HG02610 (cell line): Measurements from ENCODE around the gene CD164L2.
A peak's percentile ranks its signal among the peaks of the same experiment; 100 is the strongest.

Experiments used
- ATAC-seq: cut with Tn5 transposase; IDR thresholded peaks from one replicate; pipeline ENCODE4 v1.9.1; 2021; ENCODE audit warnings: mild to moderate bottlenecking, moderate library complexity; ENCODE audit not compliant: unreplicated experiment

Gene CD164L2

DNA sequence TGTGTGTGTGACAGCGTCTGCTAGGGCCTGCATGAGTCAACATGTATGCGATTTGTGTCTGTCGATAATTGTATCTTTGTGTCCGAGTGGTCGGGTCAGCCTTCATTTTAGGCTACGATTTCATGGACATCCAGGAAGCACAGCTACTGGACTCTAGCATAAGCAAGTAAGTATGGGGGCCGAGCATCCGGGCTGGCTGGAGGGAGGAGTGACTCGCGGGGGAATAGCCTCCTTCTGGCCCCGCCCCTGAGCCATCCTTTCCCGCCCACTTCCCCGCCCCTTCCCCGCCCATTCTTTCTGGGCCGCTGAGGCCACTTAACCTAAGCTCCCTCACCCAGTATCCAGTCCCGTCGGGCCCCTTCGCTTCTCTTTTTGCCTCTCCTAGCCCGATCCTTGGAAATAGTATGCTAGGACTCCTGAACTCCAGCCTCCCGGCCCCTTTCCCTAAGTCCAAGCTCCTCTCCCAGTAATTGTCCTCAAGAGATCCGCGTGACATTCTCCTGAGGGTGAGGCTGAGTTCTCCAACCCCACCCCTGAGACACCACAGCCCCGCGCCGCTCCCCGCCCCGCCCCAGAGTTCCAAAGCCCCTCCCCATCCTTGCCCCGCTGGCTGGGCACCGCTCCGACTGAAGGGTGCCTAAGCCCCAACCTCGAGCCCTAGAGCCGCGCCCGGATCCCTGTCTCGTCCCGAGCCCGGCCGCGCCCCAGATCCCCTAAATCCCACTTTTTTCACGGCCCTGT, 17.6 kb downstream of the CD164L2 start:
- ATAC-seq, result peak; percentile 40

DNA sequence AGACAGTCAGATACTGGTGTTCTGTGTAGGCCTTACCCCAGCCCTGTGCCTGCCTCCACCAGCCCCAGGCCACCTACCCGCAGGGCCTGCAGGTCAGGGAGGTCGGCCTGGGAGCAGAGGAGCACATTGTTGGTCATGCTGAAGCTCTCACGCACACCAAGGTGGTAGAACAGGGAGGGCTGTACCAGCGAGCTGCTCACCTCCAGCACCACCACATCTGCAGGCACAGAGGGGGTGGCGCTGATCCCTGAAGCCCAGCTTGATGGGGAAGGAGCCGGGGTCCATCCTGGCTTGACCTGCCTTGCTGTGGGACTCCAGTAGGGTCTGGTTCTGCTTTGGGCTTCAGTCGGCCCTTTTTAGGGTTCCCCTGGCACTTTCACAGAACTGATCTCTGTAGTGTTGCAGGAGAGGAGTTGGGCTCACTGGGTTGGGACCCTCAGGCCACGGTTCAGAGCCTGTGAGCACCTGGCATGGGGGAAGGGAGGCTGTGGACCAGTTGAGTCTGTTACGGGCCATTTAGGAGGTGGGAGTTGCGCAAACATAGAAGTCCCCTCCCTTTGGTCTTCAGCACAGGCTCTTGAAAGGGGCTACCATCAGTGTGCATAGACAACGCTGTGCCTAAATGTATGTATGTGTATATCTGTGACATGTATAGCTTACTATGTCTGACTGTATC, 18.3 kb downstream of the CD164L2 start:
- ATAC-seq, result no peak

DNA sequence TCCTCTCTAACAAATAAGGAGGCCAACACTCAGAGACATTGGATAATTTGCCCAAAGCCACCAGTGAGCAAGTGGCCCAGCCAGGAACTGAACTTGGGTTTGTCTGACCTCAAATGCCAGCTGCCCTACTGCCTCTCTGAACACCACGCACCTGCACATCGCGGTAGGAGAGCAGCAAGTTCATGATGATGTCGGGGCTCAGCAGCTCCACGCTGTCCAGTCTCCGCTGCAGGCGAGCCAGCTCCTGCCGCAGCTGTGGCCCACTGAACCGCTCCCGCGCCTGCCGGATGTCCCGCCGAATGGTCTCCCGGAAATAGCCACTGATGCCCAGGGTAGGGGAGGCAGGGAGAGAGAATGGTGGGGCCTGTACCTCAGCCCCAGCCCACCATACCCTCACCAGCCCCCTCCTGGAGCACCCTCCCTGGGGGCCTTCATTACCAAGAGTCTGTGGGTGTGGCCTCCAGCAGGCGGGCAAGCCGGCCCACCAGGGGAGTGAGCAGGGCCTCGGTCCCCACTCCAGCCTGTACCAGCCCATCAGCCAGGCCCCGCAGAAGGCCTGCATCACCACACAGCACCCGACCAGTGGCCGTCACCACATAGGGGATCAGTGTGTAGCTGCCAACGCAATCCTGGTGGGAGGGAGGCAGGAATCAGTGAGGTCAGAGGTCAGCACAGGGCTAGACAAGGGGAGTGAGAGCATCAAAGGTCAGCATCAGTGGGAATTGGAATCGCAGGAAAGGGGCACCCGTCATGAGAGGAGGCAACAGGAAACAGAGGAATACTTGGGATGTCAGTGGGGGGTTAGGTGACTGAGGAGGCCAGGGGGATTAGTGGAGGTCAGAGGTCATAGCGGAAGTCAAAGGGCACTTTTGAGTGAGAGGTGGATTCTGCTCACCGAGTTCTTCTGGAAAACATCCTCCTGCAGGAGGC, 19.1 kb downstream of the CD164L2 start:
- no peak for ATAC-seq

DNA sequence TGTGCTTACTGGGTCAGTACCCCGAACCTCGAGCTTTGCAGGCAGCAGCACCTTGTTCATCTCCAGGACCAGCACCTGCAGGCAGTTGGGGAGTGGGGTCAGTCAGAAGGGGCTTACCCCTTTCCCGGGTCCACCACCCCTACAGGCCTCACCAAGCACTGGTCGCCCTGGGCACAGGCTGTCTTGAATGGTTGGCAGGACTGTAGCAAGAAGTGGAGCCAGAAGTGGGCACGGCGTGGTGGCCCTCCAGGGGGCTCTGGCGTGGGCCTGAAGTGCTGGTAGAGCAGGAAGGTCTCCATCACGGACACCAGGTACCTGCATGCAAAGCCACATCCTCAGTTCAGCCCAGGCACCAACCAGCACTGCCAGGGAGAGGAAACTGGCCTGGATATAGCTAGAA, 21.6 kb downstream of the CD164L2 start:
- no peak for ATAC-seq

DNA sequence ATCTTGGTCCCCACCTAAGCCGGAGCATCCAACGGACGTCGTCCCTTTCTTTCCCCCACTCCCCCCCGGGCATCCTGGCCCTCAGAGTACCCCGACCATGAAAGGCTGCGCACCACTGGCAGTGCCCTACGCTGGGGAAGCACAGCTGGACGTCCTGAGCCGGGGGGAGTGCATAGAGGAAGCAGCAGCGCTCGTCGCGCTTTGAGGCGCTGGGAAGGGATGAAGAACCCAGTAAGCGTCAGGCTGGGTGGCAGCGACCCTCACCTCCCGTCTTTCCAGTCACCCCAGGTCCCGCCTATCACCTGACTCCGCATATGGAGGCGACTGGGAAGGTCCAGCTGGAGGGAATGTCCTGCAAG, 22.1 kb downstream of the CD164L2 start:
- no peak for ATAC-seq

DNA sequence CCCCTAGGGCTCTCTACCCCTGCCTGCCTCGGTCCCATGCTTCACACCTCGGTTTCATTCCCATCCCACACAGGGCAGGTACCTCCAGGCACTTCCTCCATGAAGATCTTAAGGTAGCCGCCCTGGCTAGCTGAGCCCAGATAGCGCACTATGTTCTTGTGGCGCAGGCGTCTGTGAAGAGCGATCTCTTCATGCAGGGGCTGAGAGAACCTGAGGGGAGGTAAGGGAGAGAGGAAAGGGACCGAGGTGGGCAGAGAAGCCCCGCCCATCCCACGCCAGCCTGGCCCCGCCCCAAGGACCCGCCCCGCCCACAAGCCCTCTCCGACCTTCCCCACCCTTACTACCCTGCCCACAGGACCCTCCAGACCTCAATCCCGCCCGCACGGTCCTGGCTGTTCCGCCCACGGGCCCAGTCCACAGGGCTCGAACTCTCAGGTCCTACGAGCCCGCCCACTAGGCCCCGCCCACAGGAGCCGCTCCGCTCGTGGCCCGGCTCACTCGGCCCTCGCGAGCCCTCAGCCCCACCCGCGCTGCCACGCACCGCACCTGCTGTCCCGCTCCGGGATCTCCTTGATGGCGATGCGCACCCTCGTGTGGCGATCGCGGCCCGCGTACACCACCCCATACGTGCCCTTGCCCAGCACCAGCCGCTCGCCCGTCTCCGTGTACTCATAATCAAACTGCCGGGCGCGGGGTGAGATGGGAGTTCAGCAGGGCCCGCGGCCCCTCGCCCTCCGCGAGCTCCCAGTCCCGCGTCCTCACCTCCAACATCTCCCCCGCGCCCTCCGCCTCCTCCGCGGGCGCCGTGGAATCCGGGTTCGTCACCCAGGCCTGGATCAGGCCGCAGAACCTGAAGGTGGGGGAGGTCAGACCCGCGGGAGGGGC, 22.7 kb downstream of the CD164L2 start:
- ATAC-seq, result no peak

DNA sequence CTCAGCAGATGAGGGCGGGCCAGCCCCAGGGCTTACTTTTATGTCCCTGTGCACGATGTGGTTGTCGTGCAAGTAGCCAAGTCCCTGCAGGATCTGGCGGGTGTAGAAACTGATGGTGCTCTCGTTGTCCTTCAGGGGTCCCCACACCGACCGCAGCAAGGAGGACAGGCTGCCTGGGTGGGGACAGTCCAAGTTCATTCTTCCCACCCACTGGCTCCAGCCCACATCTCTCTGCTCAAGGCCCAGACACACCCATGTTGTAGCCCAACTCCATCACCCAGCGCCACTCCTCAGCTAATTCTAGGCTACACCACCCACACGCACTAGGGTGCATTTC, 23.3 kb downstream of the CD164L2 start:
- ATAC-seq, result no peak

DNA sequence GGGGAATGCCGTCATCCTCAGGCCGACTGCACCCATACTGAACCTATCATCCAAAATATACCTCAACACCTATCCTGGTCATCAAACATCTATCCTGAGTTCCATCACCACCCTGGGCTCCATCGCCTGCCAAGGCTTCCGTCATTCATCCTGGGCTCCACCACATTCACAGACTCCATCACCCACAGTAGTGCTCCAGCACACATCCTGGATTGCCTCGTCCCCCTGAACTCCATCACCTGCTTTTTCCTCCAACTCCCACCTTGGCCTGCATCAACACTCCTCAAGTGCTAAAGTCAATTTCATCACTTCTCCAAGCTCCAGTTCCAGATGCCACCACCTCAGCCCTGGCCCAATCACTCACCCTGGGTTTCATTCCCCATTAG, 24.2 kb downstream of the CD164L2 start:
- no peak for ATAC-seq

DNA sequence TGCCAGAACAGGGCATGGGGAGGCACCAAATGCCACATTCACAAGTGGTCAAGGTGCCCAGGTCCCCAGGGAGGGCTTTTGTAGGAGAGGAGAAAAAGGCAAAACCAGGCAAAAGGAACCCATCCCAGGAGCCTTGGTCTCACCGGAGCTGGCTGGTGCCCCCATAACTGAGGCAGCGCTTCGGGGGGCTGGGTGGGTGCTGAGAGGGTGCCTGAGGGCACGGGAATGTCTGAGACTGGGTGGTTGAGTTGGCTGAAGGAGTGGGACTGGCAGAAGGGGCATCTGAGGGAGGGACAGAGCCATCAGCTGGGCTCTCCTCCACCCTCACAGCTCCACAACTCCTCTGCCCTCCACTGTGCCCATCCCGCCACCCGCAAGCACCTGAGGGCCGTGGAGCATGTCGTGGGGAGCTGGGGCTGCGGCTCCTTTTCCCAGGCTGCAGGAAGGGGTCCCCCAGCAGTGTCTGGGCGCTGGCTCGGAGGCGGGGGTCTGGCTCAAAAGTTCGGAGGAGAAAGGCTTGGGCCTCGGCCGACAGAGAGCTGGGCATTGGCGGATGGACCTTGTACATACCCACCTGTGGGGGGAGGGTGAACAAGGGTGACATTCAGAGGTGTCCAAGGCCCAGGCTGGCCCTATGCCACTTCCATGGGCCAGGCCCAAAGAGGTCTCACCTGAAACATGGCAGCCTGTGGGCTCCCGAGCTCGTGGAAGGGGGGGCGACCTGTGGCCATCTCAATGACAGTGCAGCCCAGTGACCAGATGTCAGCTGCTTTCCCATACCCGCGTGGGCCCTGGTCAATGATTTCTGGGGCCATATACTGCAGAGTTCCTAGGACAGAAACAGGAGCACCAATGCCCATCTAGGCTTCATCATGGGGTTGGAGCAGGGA, 24.9 kb downstream of the CD164L2 start:
- ATAC-seq, result no peak

DNA sequence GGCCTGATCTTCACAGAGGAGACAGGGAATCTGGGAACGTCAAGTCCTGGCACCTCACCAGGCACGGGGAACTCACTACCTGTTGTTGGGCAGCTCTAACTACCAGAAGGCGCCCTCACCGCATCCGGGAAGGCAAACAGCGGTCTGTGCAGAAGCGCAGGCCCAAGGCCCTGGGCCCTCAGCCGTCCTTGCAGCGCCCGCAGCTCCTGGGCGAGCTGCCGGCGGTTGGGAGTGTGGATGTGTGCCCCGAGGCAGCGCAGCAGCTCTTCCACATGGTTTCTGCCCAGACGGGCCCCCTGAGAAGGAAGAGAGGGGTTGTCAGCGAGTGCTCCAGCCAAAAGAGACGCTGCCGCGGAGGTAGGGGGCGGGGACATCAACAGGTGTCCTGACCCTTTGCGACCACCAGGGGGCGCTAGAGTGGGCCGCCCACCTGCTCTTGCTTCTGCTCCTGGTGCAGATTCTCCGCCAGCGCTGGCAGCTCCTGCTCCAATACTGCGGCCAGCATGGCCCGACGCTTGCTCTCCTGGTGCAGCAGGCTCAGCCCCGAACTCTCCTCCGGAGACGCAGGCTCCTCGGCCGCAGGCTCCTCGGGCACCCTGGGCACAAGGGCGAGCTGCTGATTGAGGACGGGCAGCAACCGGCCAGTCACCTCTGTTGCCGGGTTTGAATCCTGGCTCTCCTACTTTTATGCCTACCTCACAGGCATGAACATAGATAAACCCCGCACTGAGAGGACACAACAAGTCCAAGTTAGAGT, 25.7 kb downstream of the CD164L2 start:
- ATAC-seq, result no peak

DNA sequence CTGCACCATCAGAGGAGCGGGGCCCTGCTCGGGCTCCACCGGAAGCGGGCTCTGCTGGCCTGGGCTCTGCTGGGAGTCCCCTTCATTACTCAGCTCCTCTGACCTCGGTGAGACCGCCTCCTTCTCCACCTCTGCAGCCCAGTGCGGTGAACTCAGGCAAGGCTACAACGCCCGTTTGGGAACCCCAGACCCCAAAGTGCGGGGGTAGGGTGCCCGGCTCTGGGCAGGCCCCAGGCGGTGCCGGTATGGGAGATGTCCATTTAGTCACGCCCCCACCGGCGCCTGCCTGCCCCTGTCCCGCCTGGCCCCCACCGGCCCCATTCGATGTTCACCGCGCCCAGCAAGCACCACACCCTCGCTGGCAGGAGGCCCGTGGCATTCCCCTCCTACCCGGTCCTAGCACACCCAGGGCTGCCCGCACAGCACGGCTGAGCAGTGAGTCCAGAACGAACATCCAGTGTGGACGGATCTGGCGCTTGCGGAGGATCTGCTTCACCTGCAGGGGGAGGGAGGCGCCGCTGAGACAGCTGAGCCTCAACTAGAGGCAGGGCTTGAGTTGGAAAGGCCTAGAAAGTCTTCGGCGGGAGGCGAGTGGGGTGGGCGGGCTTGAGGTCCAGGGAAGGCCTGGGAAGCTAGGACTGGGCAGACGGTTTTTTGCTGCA, 26.4 kb downstream of the CD164L2 start:
- ATAC-seq, result no peak

DNA sequence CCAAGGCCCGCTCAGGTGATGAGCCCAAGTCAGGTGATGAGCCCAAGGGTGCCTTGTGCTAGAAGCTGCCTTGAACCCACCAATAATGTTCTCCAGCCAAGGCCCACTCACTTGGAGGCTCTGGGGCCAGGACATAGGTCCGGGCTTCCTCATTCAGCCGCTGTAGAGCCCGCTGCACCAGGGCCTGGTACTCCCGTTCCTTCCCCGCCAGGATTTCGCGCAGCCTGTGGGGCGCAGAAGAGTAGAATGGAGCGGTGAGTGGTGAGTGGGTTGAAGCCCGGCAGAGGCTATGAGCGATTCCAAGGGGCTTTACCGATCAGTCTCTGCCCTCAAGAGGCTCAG, 26.9 kb downstream of the CD164L2 start:
- ATAC-seq, result no peak

DNA sequence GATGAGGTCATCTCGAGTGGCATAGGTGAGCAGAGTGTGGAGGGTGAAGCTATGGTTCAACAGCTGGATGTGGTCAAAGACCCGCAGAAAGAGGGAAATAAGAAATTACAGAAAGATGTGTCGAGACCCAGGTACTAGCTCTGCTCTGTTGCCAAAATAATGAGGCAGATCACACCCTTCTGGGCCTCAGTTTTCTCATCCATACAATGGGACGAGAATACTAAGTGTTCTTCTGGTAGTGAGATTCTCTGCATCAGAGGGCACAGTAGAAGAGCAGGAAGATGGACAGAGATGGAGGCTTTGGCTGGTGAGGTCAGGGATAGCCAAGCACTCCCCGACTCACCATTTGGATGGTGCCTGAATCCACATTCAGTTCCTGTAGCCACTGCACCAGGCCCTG, 27.4 kb downstream of the CD164L2 start:
- ATAC-seq, result no peak

DNA sequence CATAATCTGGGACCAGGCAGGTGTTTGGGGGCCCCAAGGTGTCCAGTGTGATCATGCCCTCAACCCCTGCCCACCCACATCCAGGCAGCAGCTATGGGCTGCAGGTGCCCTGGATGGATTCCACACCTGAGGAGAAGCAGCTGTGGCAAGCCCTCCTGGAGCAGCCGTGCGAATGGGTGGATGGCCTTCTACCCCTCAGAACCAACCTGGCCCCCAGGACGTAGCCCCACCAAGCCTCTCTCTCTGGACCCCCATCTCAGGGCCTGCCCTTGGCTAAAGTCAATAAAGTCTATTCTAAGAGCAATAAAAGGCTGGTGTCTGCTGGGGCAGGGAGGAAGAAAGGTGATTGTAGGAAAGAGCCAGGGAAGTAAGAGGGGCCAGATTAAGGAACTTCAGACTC, 29.5 kb downstream of the CD164L2 start:
- ATAC-seq, result no peak

DNA sequence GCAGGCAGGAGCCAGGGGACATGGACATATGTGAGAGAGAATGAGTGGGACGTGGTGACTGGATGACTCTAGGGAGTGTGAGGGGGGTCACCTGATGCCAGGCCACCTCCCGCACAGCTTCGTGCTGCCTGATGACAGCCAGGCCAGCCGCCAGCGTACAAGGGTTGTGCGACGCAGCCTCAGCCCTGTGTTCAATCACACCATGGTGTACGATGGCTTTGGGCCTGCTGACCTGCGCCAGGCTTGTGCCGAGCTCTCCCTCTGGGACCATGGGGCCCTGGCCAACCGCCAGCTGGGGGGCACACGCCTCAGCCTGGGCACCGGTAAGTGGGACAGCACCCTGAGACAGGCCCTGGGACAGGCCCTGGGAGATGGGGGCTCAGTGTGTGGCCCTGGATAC, 30.0 kb downstream of the CD164L2 start:
- no peak for ATAC-seq

DNA sequence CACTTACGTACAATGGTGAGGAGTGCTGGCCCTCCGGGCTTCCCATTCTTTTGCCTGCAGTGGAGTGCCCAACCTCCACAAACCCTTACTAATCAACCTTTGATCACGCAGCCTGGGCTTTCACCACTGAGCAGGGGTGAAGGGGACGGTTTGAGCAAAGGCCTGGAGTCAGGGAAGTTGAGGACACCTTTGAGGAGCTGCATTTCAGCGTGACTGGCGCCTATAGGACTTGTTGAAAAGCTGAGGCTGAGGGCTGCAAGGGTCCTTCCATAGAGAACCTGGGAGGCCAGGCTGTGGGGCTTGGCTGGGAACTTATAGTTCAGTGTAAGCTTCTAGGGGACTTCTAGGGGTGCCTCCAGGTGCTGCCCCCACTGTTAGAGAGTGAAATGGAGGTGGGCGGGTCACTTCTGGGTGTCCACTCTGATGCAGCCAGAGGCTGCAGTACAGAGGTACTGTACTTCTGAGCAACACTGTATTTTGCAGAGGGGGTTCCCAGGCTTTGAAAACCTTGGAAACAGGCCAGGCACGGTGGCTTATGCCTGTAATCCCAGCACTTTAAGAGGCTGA, 31.5 kb downstream of the CD164L2 start:
- no peak for ATAC-seq

DNA sequence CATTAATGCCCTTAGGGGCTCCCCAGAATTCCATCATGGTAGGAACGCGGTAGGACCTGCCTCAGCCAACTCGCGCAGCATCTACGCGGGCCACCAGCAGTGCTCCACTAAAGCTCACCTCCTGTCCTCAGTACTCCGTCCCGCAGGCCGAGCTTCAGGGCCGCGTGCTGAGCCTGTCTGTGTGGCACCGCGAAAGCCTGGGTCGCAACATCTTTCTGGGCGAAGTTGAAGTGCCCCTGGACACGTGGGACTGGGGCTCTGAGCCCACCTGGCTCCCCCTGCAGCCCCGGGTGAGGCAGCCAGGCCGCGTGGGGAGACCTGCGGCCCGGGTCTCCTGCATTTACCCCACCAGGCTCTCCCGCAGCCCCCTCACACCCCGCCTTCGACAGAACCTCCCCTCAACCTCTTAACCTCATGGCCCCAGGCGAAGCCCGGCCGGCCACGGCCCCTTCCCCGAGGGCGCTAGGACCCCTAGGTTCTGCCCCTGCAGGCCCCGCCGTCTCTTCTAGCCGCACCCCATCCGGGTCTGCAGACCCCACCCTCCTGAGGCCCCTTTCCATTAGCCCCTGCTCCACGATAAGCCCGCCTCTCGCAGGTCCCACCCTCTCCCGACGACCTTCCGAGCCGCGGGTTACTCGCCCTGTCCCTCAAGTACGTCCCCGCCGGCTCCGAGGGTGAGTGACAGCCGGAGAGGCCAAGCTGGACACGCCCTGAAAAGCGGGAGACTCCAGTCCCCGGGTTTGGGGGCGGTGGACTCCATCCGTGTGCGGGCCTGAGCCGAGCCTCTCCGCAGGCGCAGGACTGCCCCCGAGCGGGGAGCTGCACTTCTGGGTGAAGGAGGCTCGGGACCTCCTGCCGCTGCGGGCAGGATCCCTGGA, 32.2 kb downstream of the CD164L2 start:
- ATAC-seq, result no peak
